HG03196 (cell line): Measurements from ENCODE around the gene PCSK6.

Experiments used
- ATAC-seq: cut with Tn5 transposase; IDR thresholded peaks from one replicate; pipeline ENCODE4 v1.9.1; 2021; ENCODE audit not compliant: unreplicated experiment

Gene PCSK6

DNA sequence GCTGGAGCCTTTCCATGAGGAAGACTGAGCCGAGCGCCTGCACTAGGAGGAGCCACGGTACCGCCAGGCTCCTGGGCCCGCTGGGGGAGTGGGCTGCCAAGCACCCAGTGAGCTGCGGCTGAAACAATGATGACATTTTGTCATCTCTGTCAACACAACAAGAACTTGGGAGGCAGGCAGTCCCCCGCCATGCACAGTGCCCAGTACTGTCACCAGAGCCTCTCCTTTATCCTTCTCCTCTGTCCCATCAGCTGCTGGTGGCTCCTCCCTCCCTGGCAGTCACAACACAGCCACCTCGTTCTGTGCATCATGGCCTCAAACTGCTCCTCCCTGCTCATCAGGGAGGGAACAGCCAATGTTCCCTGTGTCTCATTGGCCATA is 34.0 kb upstream of the PCSK6 start:
- no peak for ATAC-seq

GRCh38 chr15:101522621-101523559 is 33.4 kb upstream of the PCSK6 start:
- no peak for ATAC-seq

DNA sequence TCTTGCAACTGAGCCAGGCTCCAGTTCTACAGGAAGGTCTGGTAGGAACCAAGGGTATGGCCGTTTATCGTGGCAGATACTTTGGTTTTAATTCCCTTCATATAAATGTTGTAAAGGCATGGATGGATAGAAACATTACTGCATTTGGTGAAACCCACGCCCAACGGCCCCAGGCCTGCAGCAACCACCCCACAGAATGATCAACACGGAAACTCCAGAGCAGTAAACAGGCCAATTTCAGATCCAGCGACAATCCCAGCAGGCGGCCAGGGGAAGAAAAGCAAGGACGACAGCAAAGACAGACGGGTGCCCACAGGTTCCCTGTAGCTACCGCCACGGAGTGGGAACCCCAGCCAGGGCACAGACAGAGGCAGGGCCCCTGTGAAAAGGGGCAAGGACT is 32.6 kb upstream of the PCSK6 start:
- no peak for ATAC-seq

DNA sequence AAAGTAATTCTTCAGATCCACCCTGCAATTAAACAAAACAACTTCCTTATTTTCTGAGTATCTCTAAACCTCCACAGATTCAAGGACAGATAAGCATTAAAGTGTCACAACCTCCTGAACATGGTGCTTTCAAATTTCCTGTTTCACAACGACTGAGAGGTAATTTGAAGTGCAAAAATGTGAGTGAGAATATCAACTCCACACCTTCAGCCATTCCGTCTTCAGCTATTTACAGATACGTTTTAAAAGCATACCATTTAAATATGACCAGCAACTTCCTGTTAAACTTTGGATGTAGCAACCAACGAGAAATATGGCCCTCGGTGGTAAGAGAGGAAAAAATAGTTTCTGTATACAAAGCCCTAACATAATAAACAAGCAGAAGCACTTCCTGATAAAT is 32.1 kb upstream of the PCSK6 start:
- no peak for ATAC-seq

- no peak for ATAC-seq
Observed at GRCh38 chr15:101521069-101521468, 31.6 kb upstream of the PCSK6 start.

DNA sequence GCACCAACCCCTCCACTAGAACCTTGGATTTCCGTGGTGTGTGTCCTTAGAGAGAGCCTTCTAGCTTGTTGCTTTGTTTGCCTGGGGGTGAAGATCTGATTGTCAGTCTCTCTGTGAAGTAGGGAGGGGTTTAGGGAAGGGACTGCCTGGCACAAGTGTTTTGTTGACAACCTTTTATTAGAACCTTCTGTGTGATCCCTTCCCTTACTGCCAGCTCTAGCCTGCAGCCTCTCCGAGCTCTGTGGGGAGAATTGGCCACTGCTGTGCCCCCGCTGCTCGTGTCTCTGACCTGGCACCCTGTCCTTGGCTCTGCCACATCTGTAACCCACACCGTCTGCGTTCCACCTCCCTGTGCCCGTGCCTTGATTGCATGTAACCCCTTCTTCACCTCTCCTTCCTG is 30.9 kb upstream of the PCSK6 start:
- no peak for ATAC-seq

DNA sequence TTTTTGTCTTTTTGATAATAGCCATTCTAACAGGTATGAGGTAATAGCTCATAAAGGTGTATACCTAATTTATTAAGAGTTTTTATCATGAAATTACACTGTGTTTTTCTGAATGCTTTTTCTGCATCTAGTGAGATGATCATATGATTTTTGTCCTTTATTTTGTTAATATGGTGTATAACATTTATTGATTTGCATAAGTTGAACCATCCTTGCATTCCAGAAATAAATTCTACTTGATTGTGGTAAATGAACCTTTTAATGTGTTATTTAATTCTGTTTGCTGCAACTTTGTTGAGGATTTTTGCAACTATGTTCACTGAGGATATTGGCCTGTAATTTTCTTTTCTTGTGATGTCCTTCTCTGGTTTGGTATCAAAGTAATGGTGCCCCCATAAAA is 28.0 kb upstream of the PCSK6 start:
- no peak for ATAC-seq

DNA sequence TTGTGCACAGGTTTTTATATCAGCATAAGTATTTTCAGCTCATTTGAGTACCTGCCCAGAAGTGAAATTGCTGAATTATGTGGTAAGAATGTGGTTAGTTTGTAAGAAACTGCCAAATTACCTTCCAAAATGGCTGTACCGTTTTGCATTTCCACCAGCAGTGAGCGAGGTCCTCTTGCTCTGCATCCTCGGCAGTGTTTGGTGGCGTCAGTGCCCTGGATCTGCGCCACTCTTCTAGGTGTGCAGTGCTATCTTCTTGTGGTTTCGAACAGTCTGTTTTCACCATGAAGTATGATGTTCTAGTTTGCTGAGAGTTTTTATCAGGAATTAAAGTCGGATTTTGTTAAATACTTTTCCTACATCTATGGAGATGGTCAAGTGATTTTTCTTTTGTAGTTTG is 24.8 kb upstream of the PCSK6 start:
- ATAC-seq, result no peak

DNA sequence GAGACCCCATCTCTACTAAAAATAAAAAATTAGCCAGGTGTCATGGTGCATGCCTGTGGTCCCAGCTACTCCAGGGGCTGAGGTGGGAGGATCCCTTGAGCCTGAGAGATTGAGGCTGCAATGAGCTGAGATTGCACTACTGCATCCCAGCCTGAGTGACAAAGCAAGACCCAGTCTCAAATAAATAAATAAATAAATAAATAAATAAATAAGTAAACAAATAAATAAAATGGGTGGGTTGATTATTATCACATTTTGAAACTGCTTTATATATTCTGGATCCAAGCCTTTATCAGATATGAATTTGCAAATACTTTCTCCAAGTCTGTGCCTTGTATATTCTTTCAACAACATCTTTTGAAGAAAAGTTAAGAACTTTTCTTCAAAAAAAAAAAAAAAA is 22.2 kb upstream of the PCSK6 start:
- ATAC-seq, result no peak

DNA sequence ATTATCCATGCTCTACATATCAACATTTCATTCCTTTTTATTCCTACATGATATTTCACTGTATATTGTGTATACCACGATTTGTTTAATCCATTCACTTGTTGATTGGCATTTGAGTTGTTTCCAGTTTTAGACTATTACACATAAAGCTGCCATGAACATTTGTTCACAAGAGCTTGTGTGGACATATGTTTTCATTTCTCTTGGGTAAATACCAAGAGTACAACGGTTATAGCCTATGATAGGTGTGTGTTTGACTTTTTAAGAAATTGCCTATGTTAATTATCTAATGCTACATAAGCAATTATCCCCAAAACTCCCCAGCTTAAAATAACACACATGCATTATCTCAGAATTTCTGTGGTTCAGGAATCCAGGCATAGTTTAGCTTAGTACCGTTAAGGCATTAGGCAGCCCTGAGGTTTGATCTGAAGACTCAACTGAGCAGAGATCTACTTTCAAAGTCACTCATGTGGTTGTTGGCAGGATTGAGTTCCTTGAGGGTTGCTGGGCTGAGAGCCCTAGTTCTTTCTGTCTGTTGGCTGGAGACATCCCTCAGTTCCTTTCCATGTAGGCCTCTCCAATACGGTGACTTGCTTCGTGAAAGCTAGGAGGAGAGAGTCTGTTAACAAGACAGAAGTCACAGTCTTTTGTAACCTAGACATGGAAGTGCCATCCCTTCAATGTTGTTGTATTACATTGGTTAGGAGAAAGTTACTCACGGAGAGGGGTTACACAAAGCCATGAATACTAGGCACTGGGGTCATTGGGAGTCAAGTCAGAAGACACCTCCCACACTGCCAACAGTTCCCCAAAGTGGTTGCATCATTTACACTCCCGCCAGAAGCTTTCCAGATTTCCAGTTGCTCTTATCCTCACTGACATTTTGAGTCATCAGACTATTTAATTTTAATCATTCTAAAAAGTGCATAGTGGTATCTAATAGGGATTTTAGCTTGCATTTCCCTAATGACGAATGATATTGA is 21.0 kb upstream of the PCSK6 start:
- ATAC-seq, result no peak

- ATAC-seq, result no peak
Observed at GRCh38 chr15:101509279-101509678, 19.8 kb upstream of the PCSK6 start.

DNA sequence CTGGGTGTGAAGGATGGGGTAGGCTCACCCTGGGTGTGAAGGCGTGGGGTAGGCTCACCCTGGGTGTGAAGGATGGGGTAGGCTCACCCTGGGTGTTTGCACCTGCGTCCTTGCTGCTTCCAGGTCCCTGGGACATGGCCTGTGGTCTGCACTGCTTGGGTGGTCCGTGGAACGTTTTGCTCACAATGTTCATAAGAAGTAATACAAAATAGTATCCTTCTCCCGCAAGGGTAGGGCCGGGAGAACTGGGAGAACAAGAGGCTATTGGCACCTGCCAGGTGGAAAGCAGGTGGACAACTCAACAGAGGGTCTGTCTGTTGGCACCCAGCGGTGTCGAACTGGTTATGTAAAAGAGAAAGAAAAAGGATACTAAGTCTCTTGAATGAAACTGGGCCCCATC is 17.0 kb upstream of the PCSK6 start:
- ATAC-seq, result no peak

- ATAC-seq, result peak; percentile 31
Observed at GRCh38 chr15:101505610-101506337, 16.3 kb upstream of the PCSK6 start.

DNA sequence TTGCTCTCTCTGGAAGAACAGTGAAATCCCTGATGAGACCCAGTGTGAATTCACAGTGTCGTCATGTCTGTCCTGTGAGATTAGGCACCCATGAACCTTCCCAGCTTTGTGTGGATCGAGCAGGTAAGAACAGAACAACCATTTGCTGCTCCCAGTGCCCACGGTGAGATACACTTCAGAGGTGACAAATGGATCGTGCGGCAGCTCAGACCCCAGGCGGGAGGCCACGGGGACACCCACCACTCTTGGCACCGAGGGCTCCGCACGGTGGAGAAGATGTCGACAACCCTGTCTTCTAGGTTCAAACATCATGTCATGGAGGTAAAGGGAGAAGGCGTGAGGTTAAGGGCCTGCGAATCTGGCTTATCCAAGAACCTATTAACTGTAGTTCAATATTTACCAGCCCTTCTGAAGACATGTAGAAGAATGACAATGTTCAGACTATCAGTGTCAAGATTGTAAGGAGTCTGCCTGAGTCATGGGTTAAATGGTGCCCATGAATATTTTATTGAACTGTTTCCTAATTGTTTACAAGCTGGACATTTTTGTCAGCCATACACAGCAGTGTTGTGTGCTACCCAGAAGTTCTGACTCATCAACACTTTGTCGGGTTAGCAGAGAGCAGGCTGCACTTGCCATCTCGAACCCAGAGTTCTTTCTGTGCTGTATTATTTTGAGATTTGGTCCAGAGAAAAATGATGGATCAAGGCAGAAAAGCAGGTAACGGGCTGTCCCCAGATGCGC is 15.5 kb upstream of the PCSK6 start:
- ATAC-seq, result no peak

GRCh38 chr15:101504373-101504772 is 14.9 kb upstream of the PCSK6 start:
- ATAC-seq, result no peak

DNA sequence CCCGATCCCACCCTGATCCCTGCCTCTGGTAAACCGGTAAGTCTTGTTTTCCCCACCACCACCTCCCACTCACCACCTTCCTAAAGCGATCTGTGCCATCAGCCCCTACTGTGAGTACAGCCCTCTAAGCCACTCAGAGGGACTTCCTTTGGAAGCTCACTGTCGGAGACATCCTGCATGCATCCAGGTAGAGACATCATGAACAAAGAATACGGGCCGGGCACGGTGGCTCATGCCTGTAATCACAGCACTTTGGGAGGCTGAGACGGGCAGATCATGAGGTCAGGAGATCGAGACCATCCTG is 13.7 kb upstream of the PCSK6 start:
- ATAC-seq, result no peak

DNA sequence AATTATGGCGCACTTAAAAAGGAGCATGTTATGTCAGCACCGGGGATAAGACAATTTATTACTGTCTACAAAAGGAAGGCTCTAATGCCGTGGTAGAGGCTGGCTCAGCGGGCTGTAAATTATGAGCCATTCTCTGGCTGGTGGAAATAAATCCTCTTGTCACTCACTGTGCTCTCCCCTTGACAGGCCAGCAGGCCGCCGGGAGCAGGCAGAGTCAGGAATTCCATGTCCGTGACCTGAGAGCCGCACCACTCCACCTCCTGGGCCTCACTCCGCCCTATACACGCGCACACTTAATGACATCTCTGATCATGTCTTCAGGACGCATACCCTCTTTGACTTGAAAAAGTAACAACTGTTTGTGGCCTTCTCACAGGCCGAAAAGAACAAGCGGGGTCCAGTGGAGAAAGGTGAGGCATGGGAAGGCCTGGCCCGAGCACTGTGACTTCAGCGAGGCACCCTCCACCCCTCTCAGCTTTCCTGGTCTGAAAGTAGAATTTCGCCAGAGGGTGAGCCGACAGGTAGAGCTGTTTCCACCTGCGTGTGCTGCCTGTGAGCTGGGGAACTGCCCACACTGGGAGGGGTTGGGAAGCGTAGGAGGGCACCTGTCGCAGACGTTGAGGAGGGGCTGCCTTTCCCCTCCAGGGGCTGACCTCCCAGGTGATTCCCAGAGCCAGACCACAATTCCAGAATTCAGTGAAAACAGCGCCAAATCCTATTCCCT is 13.2 kb upstream of the PCSK6 start:
- no peak for ATAC-seq

- ATAC-seq, result no peak
Observed at GRCh38 chr15:101501703-101502373, 12.3 kb upstream of the PCSK6 start.

DNA sequence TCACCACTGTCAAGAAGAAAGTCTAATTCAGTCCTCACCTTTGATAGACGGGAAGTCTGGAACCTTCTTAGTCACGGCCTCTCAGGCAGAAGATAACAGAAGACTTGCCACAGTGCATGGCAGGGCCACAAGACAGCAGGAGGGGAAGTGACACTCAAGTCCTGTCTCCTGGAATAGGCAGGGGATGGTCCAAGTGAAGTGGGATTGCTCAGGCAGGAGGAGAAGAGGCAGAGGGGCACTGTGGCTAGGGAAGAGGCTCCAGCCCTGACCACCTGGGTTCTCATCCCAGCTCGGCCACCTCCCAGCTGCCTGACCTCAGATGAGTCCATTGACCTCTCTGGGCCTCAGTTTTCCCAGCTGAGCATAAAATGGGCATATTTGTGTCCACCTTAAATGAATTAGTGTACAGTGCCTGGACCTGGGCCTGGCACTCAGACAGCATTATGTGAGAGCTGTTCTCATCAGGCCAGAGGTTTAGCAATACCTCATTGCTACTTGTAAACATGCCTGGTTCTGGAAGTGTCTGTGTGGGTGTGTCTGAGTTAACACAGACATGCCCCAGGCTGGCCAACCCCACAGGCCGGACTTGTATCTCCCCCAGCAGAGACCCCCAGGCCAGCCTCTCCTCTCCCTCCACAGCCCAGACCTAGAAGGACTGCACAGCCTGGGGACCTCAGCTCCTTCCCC is 11.5 kb upstream of the PCSK6 start:
- ATAC-seq, result no peak
